ENCODE measurements around the gene CSAD. TPM values are rescaled to one million over a fixed set of nuclear protein-coding genes. Genes with fewer than 3 reads are reported as not detected.
A peak's percentile ranks its signal among the peaks of the same experiment; 100 is the strongest.

The CSAD gene
- total RNA-seq, 1 experiment from 2014 or later: 12.2 TPM

DNA sequence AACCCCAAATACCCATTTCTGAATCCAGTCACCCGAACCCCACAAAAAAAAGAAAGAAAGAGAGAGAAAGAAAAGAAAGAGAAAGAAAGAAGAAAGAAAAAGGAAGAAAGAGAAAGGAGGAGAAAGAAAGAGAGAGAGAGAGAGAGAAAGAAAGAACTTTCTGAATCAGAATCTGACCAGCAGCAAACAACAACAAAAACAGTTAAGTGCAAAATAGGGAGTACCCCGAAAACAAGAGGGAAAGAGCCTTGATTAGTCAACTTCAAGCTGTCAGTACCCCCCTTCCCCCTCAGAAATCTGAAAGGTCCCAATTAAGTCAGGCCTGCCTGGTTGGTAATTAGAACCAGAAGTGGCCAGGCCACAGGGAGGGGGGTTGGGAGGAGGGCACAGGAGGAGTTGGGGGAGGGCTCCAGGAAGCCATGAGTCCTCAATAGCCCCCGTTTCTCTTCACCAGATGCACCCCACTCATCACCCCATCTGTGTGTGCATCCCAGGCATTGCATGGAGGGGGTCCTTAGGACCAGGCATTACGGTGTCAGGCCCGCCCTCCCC, 41.5 kb upstream of the CSAD start:
- TF ChIP-seq, protein P1, sequence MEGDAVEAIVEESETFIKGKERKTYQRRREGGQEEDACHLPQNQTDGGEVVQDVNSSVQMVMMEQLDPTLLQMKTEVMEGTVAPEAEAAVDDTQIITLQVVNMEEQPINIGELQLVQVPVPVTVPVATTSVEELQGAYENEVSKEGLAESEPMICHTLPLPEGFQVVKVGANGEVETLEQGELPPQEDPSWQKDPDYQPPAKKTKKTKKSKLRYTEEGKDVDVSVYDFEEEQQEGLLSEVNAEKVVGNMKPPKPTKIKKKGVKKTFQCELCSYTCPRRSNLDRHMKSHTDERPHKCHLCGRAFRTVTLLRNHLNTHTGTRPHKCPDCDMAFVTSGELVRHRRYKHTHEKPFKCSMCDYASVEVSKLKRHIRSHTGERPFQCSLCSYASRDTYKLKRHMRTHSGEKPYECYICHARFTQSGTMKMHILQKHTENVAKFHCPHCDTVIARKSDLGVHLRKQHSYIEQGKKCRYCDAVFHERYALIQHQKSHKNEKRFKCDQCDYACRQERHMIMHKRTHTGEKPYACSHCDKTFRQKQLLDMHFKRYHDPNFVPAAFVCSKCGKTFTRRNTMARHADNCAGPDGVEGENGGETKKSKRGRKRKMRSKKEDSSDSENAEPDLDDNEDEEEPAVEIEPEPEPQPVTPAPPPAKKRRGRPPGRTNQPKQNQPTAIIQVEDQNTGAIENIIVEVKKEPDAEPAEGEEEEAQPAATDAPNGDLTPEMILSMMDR (IDR thresholded peaks at IDR 0.05; ENCODE audit: unreplicated experiment): no peak
- intact Hi-C loops (cut with micrococcal nuclease; ENCODE audit: unreplicated experiment): no loop called here
- no peaks in the 10 kb centered on the region for H3K9me3 Mint-ChIP-seq (ENCODE audit: low read depth, unreplicated experiment)
- peaks cover 40% of the 10 kb centered on the region for H3K36me3 Mint-ChIP-seq (ENCODE audit: insufficient read depth, unreplicated experiment)
- no peaks in the 10 kb centered on the region for H3K27me3 Mint-ChIP-seq (ENCODE audit: unreplicated experiment)
- peaks cover 59% of the 10 kb centered on the region for H3K4me1 Mint-ChIP-seq (ENCODE audit: low read depth, unreplicated experiment)
- CTCF ChIA-PET: no interaction called here
- no peak for DNase-seq
- peak overlapping the region; percentile 85 for H3K4me3 Mint-ChIP-seq (ENCODE audit: low read depth, unreplicated experiment)
- H3K27ac Mint-ChIP-seq (ENCODE audit: unreplicated experiment): peak overlapping the region; percentile 82
- BruUV-seq (replicated peaks): no TSS peak

DNA sequence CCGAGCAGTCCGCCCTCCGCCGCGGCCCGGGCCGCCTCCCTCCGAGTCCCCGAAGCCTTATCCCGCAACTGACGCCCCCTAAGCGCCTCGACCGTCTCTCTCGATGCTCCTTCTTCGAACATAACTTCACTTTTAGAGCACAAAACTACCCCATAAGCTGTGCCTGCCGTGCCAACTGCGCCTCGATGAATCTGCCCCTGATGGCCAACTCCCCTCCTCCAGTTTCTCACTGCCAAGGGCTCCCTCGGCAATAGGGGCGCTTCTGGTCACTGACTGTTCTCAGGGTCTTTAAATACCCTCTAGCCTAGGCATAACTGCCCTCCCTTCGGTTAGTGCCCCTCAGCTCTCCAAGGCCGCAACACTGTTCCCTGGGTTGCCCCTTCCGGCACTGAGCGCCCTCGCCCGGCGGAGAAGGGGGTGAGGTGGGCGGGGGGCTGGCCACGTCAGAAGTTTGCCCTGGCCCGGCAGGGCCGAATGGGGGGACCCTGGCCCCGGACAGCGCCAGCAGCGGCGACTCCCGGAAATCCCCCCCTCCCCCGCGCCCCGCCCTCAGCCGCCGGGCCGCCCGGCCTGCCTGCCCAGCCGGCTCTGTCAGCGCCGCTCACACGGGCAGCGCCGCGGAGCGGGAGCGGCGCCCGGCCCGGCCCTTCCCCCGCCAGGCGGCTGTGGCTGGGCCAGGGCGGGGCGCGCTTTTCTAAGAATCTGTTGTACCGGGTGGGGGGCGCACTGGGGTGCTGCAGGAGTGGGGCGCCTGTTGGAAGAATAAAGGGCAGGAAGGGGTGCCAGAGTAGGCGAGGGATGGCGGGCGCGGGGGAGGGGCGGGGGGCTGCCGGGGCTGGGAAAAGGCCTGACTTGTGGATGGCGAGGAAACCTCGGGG, 40.7 kb upstream of the CSAD start:
- no peaks in the 10 kb centered on the region for H3K27me3 Mint-ChIP-seq (ENCODE audit: unreplicated experiment)
- intact Hi-C loops (cut with micrococcal nuclease; ENCODE audit: unreplicated experiment): no loop called here
- no peaks in the 10 kb centered on the region for H3K9me3 Mint-ChIP-seq (ENCODE audit: low read depth, unreplicated experiment)
- H3K27ac Mint-ChIP-seq (ENCODE audit: unreplicated experiment): peak overlapping the region; percentile 98
- no TSS peak for BruUV-seq (replicated peaks)
- CTCF ChIA-PET: interaction anchor here (0.6 to 1.0 kb wide), 2 partner anchors 9 to 46 kb away, joined by 5 to 8 read pairs; partner anchors contain the start of gene ESPL1
- peak overlapping the region; percentile 85 for H3K4me3 Mint-ChIP-seq (ENCODE audit: low read depth, unreplicated experiment)
- peak; percentile 74 for DNase-seq
- TF ChIP-seq, protein P1 (IDR thresholded peaks at IDR 0.05; ENCODE audit: unreplicated experiment): no peak
- peaks cover 57% of the 10 kb centered on the region for H3K4me1 Mint-ChIP-seq (ENCODE audit: low read depth, unreplicated experiment)
- H3K36me3 Mint-ChIP-seq (ENCODE audit: insufficient read depth, unreplicated experiment): peaks cover 40% of the 10 kb centered on the region

GRCh38 chr12:53220694-53221202, 40.0 kb upstream of the CSAD start:
- Mint-ChIP-seq H3K4me1 (ENCODE audit: low read depth, unreplicated experiment) (peaks cover 62% of the 10 kb centered on the region), H3K36me3 (ENCODE audit: insufficient read depth, unreplicated experiment) (peaks cover 40% of the 10 kb centered on the region), H3K9me3 (ENCODE audit: low read depth, unreplicated experiment) (no peaks in the 10 kb centered on the region), H3K4me3 (ENCODE audit: low read depth, unreplicated experiment) (peak overlapping the region; percentile 85), H3K27me3 (ENCODE audit: unreplicated experiment) (no peaks in the 10 kb centered on the region), H3K27ac (ENCODE audit: unreplicated experiment) (peak overlapping the region; percentile 98)
- intact Hi-C loops (cut with micrococcal nuclease; ENCODE audit: unreplicated experiment): no loop called here
- TF ChIP-seq, protein P1 (IDR thresholded peaks at IDR 0.05; ENCODE audit: unreplicated experiment): no peak
- CTCF ChIA-PET: interaction anchor here (1.0 kb wide), 1 partner anchor 47 kb away, joined by 8 read pairs; the partner anchor contains the start of gene ESPL1
- DNase-seq: peak; percentile 92
- BruUV-seq (replicated peaks): no TSS peak

GRCh38 chr12:53219956-53220693, 39.4 kb upstream of the CSAD start:
- TF ChIP-seq, protein P1 (IDR thresholded peaks at IDR 0.05; ENCODE audit: unreplicated experiment): no peak
- BruUV-seq (replicated peaks): no TSS peak
- H3K9me3 Mint-ChIP-seq (ENCODE audit: low read depth, unreplicated experiment): no peaks in the 10 kb centered on the region
- peak overlapping the region; percentile 85 for H3K4me3 Mint-ChIP-seq (ENCODE audit: low read depth, unreplicated experiment)
- peak overlapping the region; percentile 98 for H3K27ac Mint-ChIP-seq (ENCODE audit: unreplicated experiment)
- no peaks in the 10 kb centered on the region for H3K27me3 Mint-ChIP-seq (ENCODE audit: unreplicated experiment)
- no peak for DNase-seq
- intact Hi-C loops (cut with micrococcal nuclease; ENCODE audit: unreplicated experiment): no loop called here
- peaks cover 41% of the 10 kb centered on the region for H3K36me3 Mint-ChIP-seq (ENCODE audit: insufficient read depth, unreplicated experiment)
- H3K4me1 Mint-ChIP-seq (ENCODE audit: low read depth, unreplicated experiment): peaks cover 56% of the 10 kb centered on the region
- CTCF ChIA-PET: no interaction called here
